NCI-H2081 (cell line): ENCODE data around the gene PODXL.

Experiments used
- DNase-seq, 2 experiments: peaks; one replicate each; lab custom pipeline; 2025; lab: John Stamatoyannopoulos, UW

The PODXL gene

DNA sequence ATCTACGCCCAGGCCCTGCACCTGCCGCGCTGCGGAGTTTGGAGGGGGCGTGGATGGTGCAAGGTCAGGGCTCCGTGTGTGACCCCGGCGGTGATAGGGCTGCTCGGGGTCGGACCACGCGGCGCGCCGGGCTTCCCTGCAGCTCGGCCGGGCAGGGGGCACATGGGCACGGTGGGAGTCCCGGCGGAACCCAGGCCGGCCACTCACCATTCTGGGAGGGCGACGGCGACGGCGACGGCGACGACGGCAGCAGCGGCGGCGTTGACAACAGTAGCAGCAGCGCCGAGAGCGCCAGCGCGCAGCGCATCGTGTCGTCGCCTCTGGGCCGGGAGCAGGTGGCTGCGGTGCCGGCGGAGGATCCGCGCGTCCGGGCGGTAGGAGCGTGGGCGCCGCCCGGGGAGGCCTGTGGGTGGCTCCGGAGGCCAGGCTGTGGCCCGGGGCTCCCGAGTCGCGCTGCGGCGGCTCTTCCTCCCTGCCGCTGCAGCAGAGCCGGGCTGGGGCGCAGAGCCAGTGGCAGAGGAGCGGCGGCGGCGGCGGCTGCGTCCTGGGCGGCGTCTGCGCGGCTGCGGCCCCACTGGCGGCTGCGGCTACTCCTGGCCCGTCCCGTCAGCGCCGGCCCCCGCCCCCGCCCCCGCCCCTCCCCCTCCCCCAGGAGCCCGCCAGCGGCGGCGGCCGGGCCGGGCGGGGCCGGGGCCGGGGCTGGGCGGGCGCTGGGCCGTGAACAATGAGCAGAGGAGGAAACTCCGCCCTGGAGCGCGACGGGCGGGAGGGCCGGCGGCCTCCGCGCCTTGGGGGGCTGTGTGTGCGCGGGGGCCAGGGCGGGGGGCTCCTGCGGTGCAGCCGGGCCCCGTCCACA lies at the start of gene PODXL:
Gene PODXL (minus strand): TSS at position 576 of the 856 bp plus-strand sequence. CDS start 269 bp downstream, at position 307.
- DNase-seq: peak; percentile 71 to 75

DNA sequence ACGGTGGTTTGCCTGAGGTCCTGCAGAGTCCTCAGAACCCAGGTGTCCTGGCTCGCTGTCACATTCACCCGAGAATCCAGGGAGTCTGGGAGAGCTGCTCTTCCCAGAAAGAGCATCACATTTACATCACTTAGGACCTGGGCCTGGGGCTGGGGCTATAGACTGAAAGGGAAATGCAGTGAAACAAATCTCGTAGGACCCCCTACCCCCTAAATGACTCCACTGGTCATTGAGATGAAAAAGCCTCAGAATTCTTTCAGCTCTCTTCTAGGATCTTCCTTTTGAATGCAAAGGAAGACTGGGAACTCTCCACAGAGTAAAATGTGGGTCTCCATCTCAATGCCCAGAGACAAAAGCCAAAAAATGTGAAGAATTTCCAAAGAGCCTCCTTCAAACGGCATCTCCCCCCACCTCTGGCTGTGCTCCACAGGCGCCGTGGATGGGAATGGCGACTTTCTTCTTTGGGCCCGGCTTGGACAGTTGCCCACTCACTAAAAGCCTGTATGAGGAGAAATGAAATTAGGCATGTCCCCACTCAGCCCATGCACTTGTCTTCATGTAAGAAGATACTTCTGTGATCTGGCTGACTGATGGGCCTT lies 49.0 kb upstream of the PODXL start:
- DNase-seq: no peak

DNA sequence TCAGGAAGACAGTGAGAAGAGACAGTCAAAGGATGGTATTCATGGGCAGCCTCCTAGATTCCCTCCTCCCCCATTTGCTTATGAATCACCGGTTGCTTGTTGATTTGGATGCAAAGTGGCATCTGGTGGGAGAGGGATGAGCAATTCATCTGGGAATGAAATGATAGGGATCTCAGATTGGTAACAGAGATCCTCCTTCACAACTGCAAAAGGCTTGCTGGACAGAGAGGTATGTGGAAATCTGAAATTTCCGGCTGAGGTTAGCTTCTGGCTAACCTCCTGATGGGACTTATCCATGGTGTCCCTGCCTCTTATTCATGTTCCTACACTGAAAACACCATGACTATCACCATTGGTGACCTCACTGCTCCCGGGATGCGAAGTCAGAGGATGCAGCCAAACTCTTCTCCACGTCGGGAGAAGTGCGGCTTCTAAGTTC lies 48.4 kb upstream of the PODXL start:
- DNase-seq: no peak

DNA sequence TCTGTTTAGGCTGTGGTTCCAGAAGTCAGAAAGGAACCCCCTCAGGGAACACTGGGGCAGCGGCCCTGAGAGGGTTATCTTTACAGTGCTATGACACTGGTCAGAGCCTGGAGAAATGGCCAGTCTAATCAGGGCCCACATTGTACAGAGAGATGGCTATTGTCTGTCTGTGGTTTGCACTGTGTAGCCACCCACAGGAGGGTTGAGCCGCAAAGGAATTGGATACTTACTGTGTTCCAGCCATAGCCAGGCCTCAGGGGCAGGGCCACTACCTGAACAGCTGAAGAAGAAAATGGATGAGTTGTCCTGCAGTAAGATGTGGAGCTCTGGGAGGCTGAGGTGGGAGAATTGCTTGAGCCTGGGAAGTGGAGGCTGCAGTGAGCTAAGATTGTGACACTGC lies 47.5 kb upstream of the PODXL start:
- DNase-seq: no peak

DNA sequence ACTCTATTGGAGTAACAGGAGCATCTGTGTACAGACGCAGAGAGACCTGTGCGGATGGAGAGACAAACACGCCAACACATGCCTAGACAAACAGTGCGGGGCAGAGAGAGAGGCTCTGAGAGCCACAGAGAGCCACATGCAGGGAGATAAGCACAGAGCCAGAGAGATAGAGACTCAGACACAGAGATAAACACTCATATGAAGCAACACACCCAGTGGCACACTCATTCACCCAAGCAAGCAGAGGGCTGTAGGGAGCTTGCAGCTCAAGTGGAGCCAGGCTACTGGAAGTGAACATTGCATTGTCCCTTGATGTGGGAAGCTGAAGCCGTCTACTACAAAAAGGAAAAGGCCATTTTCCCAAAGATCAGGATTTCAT lies 46.6 kb upstream of the PODXL start:
- no peak for DNase-seq

DNA sequence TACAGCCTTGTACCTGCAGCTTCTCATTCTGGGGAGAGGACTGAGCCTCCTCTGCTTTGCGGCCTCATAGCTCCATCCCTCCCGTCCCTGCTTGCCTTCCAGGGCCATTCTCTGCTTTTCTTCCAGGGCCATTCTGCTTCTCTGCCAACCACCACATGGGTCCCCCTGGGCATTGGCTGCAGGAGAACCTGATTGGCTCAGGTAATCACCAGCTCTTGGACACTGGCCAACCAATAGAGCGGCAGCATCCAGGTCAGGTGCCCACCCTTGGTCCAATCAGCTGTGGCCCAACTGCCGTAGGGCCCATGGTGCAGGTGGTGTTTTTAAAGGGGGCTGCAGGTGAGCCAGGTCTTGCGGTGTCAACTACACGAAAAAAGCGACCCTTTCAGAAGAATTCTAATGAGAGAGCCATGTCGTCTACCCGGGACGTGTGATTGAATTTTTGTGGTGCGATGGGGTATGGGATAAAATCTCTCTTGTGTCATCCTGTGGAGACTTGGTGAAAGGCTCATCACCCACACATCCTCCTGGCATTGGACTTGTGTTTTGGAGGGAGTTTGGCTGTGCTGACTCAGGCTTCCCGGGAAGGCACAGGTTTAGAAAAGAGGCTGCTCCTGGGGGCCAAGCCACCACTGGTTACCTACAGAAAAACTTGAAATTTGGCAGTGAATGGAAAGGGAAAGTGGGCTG lies 46.0 kb upstream of the PODXL start:
- DNase-seq: no peak

DNA sequence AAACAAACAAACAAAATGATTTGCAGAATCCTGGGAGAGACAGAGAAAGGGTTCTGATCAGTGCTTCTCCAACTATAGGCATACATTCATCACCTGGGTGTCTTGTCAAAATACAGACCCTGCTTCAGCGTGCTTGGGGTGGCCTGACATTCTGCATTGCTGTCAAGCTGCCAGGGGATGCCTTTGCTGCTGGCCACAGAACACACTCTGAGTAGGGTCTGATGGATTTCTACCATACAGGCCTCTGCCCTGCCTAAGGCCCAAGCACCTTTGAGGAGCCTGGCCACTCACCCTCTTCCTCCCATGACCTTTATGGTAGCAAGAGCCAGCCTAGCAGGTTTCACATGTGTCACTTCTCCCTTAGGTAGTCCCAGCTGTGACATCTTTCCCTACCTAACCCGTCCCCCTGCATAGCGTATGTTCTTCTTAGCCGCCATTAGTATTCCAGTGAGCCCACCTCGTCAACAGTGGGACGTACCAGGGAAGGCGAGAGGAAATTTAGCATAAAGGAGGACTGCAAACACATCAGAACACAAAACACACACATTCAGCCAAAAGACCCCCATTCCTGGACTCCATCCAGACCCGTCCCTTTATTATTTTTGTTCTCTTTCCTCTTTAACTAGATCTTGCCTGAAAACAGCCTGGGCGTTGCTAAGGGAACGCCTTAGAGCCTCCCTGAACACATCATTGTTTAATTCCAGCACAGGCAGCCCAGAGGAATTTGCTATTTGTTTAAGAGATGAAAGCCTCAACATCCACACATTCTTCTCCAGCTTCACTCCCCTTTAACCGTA lies 43.9 kb upstream of the PODXL start:
- DNase-seq: no peak

DNA sequence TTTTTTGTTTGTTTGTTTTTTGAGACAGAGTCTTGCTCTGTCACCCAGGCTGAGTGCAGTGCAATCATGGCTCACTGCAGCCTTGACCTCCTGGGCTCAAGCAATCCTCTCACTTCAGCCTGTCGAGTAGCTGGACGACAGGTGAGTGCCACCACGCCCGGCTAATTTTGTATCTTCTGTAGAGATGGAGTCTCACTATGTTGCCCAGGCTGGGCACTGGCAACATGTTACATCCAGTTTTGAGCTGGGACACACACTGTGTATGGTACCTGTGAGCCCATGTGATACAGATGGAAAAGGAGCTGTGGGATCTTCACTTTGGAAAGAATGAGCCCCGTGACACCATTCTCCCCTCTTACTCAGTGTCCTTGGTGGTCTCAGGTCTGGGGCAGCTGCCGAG lies 40.4 kb upstream of the PODXL start:
- no peak for DNase-seq

DNA sequence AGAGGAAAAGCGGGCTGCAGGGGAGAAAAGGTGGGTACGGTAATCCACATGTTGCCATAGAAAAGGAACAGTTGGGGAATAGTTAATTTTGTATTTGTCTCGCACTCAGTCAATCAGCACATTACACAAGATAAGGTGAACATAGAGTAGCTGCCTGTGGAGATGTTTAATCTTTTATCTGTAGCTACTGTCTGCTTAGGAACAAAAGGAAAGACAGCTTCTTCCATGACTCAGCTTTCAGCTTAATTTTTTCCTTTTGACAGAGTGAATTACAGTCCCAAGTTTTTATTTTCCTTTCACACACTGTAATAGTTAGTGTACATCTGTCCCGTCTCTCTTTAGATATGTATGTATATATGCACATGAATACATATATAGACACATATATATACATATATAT lies 39.3 kb upstream of the PODXL start:
- no peak for DNase-seq

DNA sequence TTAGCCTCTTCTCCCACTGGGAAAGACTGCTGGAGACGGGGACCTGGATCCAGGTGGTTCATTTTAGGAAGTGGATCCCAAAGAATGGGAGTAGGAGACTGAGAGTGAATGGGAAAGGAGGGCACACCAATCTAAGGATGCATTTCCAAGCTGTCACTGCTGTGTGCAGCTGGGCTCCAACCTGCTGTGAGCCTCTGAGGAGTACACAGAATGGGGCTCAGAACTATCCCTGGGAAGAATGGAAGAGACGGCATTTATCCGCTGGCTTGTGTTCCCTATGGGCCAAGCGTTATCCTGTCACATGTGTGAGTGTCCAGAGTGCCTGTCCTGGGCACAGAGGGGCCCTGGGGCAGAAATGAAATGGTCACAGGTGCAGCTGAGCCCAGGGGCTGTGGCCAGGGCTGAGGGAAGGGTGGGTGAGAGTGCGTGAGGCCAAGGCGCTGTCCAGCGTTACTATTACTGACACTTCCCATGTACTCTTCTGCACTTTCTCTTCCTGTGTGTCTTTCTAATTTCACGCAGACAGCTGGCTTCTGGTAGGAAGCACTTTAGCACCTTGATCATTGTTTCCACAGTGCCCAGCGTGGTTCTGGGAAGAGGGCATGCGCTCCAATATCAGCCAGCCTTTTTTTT lies 35.4 kb upstream of the PODXL start:
- DNase-seq: no peak

DNA sequence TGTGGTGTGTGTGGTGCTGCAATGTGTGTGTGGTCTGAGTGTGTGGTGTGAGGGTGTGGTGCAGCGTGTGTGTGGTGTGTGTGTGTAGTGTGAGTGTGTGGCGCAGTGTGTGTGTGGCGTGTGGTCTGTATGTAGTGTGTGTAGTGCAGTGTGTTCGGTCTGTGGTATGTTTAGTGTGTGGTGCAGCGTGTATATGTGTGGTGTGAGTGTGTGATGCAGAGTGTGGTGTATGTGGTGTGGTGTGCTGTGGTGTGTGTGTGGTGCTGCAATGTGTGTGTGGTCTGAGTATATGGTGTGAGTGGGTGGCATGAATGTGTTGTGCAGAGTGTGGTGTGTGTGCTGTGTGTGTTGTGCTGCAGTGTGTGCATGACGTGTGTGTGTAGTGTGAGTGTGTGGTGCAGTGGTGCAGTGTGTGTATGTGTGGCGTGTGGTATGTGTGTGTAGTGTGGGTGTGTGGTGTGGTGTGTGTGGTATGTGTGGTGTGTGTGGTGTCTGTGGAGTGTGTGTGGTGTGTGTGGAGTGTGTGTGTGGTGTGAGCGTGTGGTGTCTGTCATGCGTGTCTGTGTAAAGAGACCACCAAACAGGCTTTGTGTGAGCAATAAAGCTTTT lies 31.0 kb upstream of the PODXL start:
- DNase-seq: no peak

DNA sequence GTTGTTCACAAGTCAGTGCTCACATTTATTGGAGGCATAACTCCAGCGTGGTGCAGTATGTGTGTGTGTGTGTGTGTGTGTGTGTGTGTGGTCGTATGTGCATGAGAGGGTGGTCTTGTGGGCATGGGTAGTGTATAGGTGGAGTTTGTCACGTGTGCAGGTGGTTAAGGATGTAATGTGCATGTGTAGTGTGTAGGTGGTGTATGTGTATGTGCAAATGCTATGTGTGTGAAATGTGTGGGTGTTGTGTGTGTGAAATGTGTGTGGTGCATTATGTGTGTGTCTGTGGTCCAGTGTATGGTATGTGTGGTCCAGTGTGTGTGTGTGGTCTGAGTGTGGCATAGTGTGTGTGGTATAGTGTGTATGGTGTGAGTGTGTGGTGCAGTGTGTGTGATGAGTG lies 30.3 kb upstream of the PODXL start:
- DNase-seq: no peak

DNA sequence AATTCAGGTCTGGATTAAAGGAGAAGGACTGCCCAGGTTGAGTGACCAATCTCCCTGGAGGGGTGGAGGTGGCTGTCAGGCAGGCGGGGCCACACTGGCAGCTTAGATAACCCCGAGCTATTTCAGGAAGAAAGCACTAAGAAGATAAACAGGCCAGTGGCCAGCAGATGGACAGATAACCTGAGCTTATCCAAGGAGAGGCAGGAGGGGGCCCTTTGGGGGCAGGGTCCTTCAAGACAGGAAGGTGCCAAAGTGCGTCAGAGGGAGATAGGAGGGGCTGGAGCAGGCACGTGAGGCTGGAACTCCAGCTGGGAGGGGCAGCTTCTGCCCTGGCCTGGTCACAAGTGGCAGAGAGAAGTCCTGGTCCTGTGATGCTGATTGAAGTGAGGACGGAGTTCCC lies 29.8 kb upstream of the PODXL start:
- no peak for DNase-seq

DNA sequence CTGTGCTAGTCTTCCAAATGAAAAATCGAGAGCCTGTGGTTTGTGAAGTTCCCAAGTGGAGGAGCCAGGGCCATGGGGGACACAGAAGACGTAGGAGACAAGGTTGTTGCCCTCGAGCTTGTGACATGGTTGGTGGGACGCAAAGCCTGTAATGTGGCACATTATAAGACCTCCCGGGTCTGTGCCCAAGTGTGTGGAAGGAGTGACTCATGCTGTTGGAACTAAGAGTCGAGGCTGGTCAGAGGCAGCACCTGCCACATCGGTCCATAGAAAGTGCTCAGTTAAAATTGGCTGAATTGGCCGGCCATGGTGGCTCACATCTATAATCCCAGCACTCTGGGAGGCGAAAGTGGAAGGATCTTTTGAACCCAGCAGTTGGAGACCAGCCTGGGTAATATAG lies 27.0 kb upstream of the PODXL start:
- no peak for DNase-seq

DNA sequence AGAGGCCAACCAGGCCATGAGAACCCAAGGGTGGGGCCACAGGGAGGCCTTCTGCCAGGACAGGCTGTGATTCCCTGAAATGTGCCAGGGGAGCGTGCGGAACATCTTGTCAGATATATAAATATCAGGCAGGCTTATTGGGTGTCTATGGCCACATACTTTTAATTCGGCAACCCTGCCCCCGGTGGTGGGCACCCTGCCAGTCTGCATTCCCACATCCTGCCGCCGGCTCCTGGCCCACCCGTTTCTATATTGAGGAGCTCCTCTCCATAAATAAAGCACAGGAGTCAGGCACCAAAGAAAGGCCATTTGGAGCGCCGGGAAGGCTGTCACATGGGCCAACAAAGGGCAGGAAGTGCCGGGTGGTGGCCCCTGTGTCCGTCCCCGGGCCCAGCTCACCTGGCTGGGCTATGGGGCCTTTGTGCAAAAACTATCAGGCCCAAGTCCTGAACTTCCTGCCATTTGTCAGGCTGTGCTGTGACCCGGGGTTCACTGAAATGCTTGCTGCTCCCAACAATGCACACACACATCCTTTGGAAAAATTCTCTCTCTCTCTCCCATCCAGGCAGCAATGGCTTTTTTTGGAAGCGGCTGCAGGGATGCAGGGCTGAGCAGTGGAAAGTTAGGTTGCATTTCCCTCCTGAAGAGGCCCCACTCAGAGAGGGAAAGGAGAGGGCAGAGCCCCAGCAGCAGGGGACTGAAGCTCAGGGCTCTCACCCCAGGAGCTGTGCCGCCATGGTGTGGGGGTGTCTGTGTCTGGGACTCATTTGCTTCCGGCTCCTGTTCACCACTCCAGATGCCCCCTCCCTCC lies 25.0 kb upstream of the PODXL start:
- no peak for DNase-seq

DNA sequence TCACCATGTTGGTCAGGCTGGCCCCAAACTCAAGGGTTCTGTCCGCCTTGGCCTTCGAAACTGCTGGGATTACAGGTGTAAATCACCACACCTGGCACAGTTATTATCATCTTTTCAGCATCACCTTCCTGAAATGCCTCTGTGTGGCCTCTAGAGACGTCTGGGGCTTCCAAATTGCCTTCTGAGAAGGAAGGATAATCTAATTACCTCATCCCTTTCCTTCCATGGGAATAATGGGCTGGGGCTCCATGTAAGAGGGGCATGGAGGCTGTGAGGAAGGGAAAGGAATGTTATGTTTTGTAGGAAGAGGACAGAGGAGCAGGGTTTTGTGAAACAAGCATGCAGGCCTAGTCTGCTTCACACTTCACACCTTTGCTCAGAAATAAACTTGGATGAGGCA lies 22.2 kb upstream of the PODXL start:
- no peak for DNase-seq

DNA sequence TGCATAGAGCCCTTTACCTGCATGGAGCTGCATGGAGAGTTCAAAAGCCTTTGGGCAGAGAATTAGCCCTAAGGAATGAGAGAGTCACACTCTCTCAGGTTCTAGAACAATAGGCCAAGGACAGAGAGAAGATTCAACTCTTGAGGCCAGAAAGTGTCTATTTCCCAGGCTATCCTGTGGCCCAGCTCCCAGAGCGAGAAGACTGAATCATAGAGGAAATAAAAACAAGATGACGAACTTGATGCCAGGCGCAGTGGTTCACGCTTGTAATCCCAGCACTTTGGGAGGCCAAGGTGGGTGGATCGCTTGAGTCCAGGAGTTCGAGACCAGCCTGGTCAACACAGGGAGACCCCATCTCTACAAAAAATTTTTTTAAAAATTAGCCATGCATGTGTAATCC lies 18.3 kb upstream of the PODXL start:
- DNase-seq: no peak

DNA sequence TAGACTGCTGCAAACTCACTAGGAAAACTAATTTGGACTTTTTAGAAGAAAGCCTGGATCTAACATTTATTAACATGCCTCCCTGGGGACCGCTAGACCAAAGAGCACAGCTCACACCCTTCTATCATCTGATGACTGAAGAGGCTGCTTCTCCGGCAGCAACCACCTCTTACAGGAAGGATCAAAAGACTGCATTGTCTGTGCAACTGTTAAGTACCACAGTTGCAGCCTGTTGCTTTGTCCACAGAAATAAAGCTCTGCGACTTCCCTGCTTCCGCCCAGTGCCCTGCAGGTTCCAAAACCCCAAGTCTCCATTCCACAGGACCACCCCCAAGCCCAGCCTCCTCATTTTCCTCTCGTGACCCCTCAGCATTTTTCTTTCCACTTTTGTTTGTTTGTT lies 14.0 kb upstream of the PODXL start:
- no peak for DNase-seq

DNA sequence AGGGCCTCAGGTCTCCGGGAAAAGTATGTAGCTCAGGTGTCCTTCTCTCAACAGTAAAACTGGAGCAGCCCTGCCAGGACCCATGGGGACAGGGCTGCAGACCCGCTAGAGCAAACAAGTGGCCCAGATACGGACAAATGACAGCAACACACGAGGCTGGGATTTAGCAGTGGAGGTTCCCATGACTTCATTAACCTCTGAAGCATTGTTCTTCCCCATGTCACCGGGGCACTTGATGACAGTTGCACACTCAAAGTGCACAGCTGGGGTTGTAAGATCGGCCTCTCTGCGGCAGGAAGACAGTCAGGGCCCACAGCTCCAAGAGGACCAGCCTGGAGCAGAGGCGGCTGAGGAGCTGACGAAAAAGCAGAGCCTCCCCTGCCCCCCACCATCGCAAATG lies 12.5 kb upstream of the PODXL start:
- DNase-seq: no peak

DNA sequence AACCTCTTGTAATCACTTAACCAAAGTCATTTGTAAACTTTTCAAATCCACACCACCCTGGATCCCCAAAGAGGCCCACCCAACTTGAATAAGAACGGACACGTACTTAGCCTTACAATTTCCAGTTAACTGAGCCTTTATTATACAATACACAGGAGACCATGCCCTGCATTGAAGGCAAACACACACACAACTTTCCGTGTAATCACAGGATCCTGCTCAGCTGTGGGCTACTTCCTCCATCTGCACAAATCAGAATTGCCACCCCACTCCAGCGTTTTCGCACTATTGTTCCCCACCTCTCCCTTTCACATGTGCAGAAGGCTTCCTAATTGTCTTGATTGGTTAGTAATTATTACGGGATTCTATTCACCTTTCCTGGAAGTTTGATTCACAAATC lies 12.1 kb upstream of the PODXL start:
- DNase-seq: no peak

DNA sequence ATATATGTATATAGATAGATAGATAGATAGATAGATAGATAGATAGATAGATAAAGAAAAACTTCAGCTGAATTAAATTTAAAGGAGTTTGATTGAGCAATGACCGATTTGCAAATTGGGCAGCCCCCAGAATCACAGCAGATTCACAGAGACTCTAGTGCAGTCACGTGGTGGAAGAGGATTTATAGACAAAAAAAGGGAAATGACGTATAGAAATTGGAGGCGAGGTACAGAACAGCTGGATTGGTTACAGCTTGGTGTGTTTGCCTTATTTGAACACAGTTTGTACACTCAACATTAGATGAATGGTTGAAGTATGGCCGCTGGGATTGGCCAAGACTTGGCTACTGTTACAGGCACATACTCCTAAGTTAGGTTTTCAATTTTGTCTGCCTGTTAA lies 8.2 kb upstream of the PODXL start:
- no peak for DNase-seq
